Measurements from ENCODE around the gene ATOH8.

Gene ATOH8

DNA sequence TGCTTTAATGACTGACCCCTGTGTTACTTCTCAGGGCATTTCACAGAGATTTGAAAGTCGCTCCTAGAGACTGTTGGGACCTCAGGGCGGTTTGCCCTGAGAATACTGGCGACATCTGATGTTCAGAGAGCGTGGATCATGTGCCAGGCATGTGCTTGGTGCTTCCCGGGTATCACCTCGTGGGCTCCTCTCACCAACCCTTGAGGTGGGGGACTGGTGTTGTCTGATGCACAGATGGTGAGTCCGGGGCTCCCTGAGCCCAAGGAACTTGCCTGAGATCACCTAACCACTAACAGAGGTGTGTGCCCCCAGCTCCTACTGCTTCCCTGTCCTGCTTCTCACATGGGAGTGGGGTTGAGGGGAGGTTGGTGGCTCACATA is 16.2 kb downstream of the ATOH8 start:
- Histone ChIP-seq H3K36me3 (ENCODE audit: insufficient read depth, low read length) (peaks cover 80% of the 10 kb centered on the region), H3K4me2 (ENCODE audit: low read length) (peak overlapping the region; percentile 23), H3K4me3 (ENCODE audit: low read length) (peak overlapping the region; percentile 8), H3K27me3 (ENCODE audit: control insufficient read depth, insufficient read depth, low read length) (no peaks in the 10 kb centered on the region), H3K9me3 (replicated peaks; ENCODE audit: low read length) (no peaks in the 10 kb centered on the region), H3K9ac (ENCODE audit: low read depth, low read length) (peak overlapping the region; percentile 84), H3K4me1 (ENCODE audit: control insufficient read depth, insufficient read depth, low read length) (peaks cover 82% of the 10 kb centered on the region)

DNA sequence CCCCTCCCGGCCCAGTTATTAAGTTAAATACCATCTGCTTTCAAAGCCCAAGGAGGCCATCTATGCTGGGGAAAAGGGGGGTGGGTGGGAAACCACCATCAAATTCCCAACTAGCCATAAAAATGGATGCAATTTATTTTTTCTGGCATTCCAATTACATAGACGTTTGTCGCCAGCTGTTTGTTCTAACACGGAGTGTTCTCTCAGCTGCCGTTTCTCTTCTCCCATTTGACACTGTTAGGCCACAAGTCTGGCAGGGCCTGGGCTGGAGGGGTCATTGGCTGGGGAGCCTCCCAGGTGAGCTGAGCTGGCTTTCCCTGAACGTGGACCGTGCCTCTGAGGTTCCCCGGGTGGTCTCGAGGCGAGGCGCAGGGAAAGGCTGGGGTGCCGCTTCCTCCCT is 16.6 kb downstream of the ATOH8 start:
- peak overlapping the region; percentile 84 for H3K9ac ChIP-seq (ENCODE audit: low read depth, low read length)
- H3K4me3 ChIP-seq (ENCODE audit: low read length) = peak overlapping the region; percentile 8
- peak overlapping the region; percentile 60 for H3K4me2 ChIP-seq (ENCODE audit: low read length)
- peaks cover 80% of the 10 kb centered on the region for H3K36me3 ChIP-seq (ENCODE audit: insufficient read depth, low read length)
- H3K27me3 ChIP-seq (ENCODE audit: control insufficient read depth, insufficient read depth, low read length) = no peaks in the 10 kb centered on the region
- no peaks in the 10 kb centered on the region for H3K9me3 ChIP-seq (replicated peaks; ENCODE audit: low read length)
- H3K4me1 ChIP-seq (ENCODE audit: control insufficient read depth, insufficient read depth, low read length) = peaks cover 82% of the 10 kb centered on the region

DNA sequence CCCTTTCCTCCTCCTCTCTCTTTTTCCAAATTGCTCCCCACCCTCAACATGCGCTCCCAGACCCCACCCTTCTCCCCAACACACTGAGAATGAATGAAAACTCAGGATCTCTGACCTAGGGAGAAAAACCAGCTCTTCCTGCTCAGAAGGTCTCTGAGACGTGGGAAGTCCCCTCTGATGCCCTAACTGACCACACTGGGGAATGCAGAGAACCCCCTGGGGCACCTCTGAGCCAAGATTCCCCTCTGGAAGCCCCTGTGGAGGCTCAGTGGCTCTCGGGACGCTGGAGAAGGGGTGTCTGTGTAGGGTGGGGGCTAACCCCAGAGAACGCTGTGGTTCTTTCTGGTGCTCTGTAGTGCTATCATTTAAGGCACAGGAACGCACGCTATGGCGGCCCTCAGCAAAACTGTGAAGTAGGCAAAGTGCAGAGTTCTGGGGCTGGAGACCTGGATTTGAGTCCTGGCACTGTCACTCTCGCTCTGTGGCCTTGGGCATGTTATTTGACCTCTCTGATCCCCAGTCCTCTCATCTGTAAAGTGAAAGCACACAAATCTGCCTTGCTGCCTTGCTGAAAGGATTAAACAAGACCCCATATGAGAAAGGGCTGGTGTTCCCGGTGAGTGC is 17.1 kb downstream of the ATOH8 start:
- Histone ChIP-seq H3K4me2 (ENCODE audit: low read length) (peak overlapping the region; percentile 60), H3K9ac (ENCODE audit: low read depth, low read length) (peak overlapping the region; percentile 84), H3K9me3 (replicated peaks; ENCODE audit: low read length) (no peaks in the 10 kb centered on the region), H3K4me3 (ENCODE audit: low read length) (no peak overlapping the region), H3K27me3 (ENCODE audit: control insufficient read depth, insufficient read depth, low read length) (no peaks in the 10 kb centered on the region), H3K4me1 (ENCODE audit: control insufficient read depth, insufficient read depth, low read length) (peaks cover 78% of the 10 kb centered on the region), H3K36me3 (ENCODE audit: insufficient read depth, low read length) (peaks cover 80% of the 10 kb centered on the region)

DNA sequence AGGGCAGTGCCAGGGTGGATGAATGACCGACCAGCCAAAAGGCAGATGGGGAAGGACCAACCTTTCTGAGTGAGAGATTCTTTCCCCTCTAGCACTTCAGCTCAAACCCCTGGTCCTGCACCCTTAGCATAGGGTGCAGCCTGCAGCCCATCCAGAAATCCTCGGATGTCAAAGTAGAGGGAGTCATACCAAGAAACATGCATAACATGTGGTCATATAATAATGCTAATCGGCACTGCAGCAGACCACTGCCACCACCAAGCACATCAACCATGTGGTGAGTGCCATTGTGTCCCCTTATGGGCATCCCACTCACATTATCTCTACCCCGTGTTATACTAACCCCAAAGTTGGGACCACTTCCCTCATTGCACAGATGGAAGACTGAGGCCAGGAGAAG is 17.7 kb downstream of the ATOH8 start:
- H3K9ac ChIP-seq (ENCODE audit: low read depth, low read length) = peak overlapping the region; percentile 84
- H3K27me3 ChIP-seq (ENCODE audit: control insufficient read depth, insufficient read depth, low read length) = no peaks in the 10 kb centered on the region
- peaks cover 80% of the 10 kb centered on the region for H3K36me3 ChIP-seq (ENCODE audit: insufficient read depth, low read length)
- no peaks in the 10 kb centered on the region for H3K9me3 ChIP-seq (replicated peaks; ENCODE audit: low read length)
- peak overlapping the region; percentile 13 for H3K4me3 ChIP-seq (ENCODE audit: low read length)
- peak overlapping the region; percentile 60 for H3K4me2 ChIP-seq (ENCODE audit: low read length)
- peaks cover 72% of the 10 kb centered on the region for H3K4me1 ChIP-seq (ENCODE audit: control insufficient read depth, insufficient read depth, low read length)

DNA sequence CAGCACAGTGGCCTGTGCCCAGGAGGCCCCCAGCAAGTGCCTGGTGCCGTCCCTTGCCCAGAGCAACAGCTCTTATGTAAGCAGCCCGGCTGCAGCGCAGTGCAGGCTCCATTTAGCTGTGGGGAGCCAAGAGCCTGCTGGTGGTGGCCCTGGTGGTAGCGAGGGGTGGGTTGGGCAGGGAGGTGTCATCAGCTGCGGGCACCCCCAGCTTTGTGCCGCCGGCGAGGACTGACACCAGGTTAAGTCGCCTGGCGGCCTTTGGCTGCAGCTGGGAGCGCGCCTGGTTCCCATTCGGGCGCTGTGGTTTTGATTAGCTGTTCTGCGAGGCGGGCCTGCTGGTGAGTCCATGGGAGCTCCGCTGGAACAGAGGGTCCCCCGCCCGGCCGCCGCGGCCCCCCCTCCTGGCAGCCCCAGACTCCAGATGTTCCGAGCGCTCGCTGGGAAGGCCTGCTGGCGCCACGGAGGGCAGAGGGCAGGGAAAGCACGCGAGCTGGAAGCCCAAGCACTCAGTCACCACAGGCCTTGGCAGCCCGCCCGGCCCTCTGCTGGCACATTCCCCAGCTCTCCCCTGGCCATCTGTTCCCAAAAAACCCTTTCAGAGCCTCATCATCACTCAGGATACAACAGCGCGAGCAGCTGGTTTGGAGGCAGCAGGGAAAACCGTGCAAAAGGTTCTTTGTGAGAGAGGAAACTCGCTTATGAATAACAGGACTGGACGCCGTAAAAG is 18.4 kb downstream of the ATOH8 start:
- H3K9me3 ChIP-seq (replicated peaks; ENCODE audit: low read length) = no peaks in the 10 kb centered on the region
- H3K4me3 ChIP-seq (ENCODE audit: low read length) = peak overlapping the region; percentile 56
- peaks cover 70% of the 10 kb centered on the region for H3K4me1 ChIP-seq (ENCODE audit: control insufficient read depth, insufficient read depth, low read length)
- H3K36me3 ChIP-seq (ENCODE audit: insufficient read depth, low read length) = peaks cover 84% of the 10 kb centered on the region
- peak overlapping the region; percentile 76 for H3K4me2 ChIP-seq (ENCODE audit: low read length)
- H3K27me3 ChIP-seq (ENCODE audit: control insufficient read depth, insufficient read depth, low read length) = no peaks in the 10 kb centered on the region
- H3K9ac ChIP-seq (ENCODE audit: low read depth, low read length) = peak overlapping the region; percentile 89

DNA sequence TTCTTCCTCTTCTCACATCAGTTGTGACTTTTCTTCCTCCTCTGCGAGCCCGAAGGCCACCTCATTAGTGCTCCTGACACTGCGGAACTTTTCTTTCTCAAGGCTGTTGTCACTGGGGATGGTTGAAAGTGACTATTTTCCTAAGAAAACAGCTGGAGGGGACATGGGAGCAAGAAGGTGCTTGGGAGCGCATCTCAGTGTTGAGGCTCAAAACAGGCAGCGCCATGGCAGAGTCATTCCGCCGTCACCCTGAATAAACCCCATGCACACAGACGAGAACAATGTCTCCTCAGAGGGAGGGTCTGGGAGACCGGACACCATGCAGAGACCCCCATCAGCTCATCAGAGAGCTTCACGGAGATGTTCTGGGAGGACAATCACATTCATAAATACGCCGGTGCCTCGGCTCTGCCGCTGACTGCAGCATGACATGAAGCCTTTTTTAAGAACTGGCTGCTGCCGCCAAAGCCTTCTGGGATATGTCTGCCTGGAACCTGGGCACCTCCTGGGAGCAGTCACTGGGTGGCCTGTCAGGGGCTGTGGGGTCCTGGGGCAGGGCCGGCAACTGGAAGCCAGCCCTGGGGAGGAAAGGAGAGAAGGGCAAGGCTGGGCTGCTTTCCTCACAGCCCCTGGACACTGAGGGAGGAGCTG is 19.2 kb downstream of the ATOH8 start:
- Histone ChIP-seq H3K27me3 (ENCODE audit: control insufficient read depth, insufficient read depth, low read length) (no peaks in the 10 kb centered on the region), H3K9me3 (replicated peaks; ENCODE audit: low read length) (no peaks in the 10 kb centered on the region), H3K4me2 (ENCODE audit: low read length) (peak overlapping the region; percentile 76), H3K4me1 (ENCODE audit: control insufficient read depth, insufficient read depth, low read length) (peaks cover 66% of the 10 kb centered on the region), H3K36me3 (ENCODE audit: insufficient read depth, low read length) (peaks cover 87% of the 10 kb centered on the region), H3K9ac (ENCODE audit: low read depth, low read length) (peak overlapping the region; percentile 89), H3K4me3 (ENCODE audit: low read length) (peak overlapping the region; percentile 56)

DNA sequence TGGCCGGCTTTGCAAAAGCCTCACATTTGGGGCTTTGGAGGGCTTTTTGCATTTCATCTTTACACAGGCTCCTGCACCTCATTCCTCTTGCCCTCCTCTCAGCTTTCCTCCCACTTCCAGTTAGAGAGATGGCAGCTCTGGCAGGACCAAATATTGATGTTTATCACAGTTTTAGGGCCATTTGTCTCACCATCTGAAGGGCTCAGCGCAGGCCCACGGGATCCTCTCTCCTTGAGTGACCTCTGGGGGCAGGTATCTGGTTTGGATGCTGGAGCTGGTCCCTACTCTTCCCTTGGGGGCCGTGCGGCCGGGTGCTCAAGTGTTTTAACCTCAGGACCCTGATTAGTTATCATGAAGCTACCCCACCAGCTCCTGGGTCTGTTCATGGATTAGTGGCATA is 19.9 kb downstream of the ATOH8 start:
- Histone ChIP-seq H3K4me3 (ENCODE audit: low read length) (no peak overlapping the region), H3K9me3 (replicated peaks; ENCODE audit: low read length) (no peaks in the 10 kb centered on the region), H3K4me1 (ENCODE audit: control insufficient read depth, insufficient read depth, low read length) (peaks cover 58% of the 10 kb centered on the region), H3K27me3 (ENCODE audit: control insufficient read depth, insufficient read depth, low read length) (no peaks in the 10 kb centered on the region), H3K9ac (ENCODE audit: low read depth, low read length) (peak overlapping the region; percentile 89), H3K36me3 (ENCODE audit: insufficient read depth, low read length) (peaks cover 87% of the 10 kb centered on the region), H3K4me2 (ENCODE audit: low read length) (peak overlapping the region; percentile 76)

DNA sequence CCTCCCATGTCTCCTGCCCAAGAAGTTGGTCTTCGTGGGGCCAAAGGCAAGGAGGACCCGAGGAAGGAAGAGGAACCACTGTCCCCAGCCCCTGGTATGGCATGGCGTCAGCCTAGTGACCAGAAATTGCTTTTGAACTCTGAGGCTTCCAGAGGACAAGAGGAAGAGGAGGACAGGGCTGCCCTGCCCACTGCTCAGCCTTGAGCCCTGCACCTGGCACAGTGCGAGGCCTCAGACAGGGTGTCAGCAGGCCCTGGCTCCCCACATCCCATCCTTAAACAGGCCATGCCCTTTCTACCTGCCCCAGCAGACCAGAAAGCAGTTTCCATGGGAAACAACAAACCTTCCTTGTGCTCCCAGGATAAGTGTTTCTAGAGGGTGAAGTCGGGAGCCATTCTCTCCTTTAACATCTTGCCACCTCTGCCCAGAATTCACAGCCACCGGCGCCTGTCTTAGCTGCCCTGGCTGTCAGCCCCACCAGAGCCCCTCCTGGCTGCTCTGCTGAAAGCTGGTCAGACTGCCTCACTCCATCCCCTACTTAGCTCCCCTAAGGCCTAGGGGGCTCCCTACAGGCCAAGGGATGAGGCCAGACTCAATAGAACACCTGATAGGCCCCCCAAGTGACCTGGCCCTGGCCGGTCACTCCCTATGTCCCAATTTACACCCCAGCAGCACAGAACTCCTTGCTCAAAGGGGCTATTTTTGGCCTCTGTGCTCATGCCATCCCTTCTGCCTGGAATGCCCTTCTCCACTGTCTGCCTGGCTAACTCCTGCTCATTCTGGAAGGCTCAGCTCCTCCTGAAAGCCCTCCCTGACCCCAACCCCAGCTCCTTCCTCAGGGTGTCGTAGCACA is 20.6 kb downstream of the ATOH8 start:
- Histone ChIP-seq H3K9me3 (replicated peaks; ENCODE audit: low read length) (no peaks in the 10 kb centered on the region), H3K4me2 (ENCODE audit: low read length) (no peak overlapping the region), H3K36me3 (ENCODE audit: insufficient read depth, low read length) (peaks cover 87% of the 10 kb centered on the region), H3K4me1 (ENCODE audit: control insufficient read depth, insufficient read depth, low read length) (peaks cover 52% of the 10 kb centered on the region), H3K9ac (ENCODE audit: low read depth, low read length) (peak overlapping the region; percentile 89), H3K27me3 (ENCODE audit: control insufficient read depth, insufficient read depth, low read length) (no peaks in the 10 kb centered on the region), H3K4me3 (ENCODE audit: low read length) (no peak overlapping the region)

DNA sequence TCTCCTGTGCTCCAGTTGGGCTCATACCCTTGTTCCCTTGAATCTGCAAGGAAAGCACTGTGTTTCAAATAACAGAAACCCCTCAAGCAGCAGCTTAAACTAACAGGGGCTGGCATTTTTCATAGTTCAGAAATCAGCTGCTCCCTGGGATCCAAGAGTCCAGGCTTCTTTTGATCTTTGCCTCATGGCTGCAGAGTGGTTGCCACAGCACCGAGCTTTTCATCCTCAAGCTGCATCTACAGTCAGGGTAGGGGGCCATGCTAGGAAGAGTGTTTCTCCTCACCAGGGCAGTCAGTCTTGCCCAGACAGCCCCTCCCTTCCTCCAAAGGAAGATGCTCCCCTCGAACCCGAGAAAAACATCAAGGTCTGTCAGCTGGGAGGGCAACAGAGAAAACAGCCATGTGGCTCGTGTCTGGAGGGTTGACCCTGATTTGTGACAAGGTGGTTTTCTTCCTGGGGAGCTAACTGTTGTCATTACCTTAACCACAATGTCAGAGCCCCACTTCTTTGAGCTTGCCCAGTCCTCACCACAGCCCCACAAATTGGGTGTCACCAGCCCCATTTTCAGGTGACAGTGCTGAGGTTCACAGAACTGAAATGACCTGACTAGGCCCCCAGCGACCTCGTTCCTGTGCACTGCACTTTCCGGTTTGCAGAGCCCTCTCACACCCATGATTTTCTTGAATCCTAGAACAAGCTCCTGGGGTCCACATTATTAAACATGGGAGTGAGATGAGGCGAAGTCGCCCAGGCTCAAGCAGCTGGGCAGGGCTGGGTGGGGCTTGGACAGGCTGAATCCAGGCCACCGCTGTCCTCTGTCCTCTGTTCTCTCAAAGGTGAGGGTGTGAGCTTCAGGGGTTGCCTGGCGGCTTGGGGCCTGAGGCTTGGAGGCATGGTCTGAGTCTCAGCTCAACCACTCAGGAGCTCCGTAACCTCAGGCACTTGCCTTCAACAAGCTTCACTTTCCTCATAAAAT is 21.9 kb downstream of the ATOH8 start:
- Histone ChIP-seq H3K9me3 (replicated peaks; ENCODE audit: low read length) (no peaks in the 10 kb centered on the region), H3K27me3 (ENCODE audit: control insufficient read depth, insufficient read depth, low read length) (no peaks in the 10 kb centered on the region), H3K36me3 (ENCODE audit: insufficient read depth, low read length) (peaks cover 91% of the 10 kb centered on the region), H3K4me1 (ENCODE audit: control insufficient read depth, insufficient read depth, low read length) (peaks cover 39% of the 10 kb centered on the region), H3K9ac (ENCODE audit: low read depth, low read length) (no peak overlapping the region), H3K4me2 (ENCODE audit: low read length) (no peak overlapping the region), H3K4me3 (ENCODE audit: low read length) (no peak overlapping the region)

DNA sequence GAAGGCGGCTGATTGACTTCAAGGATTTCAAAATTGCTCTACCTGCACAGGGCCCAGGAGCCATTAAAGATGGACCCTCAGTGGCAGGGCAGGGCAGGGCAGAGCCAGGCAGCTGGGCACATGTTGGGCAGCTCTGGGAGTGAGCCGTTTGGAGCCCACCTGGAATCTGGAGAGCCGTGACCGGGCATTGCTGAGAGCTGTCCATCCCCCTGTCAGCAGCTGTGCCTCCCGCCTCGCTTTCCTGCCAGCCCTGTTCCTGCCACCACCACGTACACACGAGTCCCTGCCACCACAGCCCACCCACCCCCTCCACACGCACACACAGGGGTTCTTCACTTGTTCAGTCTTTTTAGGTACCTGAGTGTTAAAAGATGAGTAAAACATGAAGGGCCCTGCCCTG is 22.9 kb downstream of the ATOH8 start:
- no peak overlapping the region for H3K9ac ChIP-seq (ENCODE audit: low read depth, low read length)
- no peak overlapping the region for H3K4me3 ChIP-seq (ENCODE audit: low read length)
- peaks cover 36% of the 10 kb centered on the region for H3K4me1 ChIP-seq (ENCODE audit: control insufficient read depth, insufficient read depth, low read length)
- no peaks in the 10 kb centered on the region for H3K9me3 ChIP-seq (replicated peaks; ENCODE audit: low read length)
- H3K36me3 ChIP-seq (ENCODE audit: insufficient read depth, low read length) = peaks cover 91% of the 10 kb centered on the region
- H3K27me3 ChIP-seq (ENCODE audit: control insufficient read depth, insufficient read depth, low read length) = no peaks in the 10 kb centered on the region
- H3K4me2 ChIP-seq (ENCODE audit: low read length) = no peak overlapping the region
